Transverse colon (tissue), 3 donors: Measurements from ENCODE around the gene MET.

ENCODE experiments used
- EP300 ChIP-seq: sonication (generic); formaldehyde crosslinking; IDR thresholded peaks from one replicate; pipeline ENCODE4 v1.6.1; 2017; ENCODE audit warnings: antibody characterized with exemption, low read depth
- POLR2A ChIP-seq: fragments of 450-650 bp; IDR thresholded peaks from one replicate; pipeline ENCODE4 v1.6.1; 2016; ENCODE audit warnings: antibody characterized with exemption, mild to moderate bottlenecking, moderate library complexity
- TF ChIP-seq, protein P1 (sequence below), 5 experiments: fragments of 200-600 bp in 3 of 5; fragments of 450-650 bp in 2 of 5; sonication (generic) in 3 of 5; IDR thresholded peaks; 1 replicate in 2 of 5; 2 replicates in 3 of 5; pipeline ENCODE4 v1.5.1; 2016 to 2017; ENCODE audit warnings: antibody characterized with exemption in 5 of 5, inconsistent platforms in 3 of 5, mild to moderate bottlenecking in 2 of 5, moderate library complexity in 1 of 5

DNA sequence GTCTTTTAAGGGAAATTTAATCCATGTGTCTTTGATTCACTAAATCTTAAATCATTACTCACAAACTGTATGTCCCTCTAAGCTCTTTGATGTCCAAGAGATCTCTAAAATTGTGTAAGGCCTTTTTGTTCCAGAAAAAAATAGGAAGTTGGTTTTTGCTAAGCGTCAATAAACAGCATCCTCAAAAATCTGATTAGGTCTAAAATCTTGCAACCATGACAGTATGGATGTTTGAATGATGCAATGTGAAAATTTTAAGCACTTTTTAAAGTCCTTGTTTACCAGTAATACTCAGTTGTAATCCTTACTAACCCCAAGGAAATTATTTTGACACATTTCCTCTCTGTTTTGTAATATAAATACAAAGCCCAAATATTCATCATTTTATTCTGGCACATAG lies 6.8 kb downstream of the MET start:
- TF ChIP-seq, protein P1, sequence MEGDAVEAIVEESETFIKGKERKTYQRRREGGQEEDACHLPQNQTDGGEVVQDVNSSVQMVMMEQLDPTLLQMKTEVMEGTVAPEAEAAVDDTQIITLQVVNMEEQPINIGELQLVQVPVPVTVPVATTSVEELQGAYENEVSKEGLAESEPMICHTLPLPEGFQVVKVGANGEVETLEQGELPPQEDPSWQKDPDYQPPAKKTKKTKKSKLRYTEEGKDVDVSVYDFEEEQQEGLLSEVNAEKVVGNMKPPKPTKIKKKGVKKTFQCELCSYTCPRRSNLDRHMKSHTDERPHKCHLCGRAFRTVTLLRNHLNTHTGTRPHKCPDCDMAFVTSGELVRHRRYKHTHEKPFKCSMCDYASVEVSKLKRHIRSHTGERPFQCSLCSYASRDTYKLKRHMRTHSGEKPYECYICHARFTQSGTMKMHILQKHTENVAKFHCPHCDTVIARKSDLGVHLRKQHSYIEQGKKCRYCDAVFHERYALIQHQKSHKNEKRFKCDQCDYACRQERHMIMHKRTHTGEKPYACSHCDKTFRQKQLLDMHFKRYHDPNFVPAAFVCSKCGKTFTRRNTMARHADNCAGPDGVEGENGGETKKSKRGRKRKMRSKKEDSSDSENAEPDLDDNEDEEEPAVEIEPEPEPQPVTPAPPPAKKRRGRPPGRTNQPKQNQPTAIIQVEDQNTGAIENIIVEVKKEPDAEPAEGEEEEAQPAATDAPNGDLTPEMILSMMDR (IDR thresholded peaks at IDR 0.05), result no peak
- TF ChIP-seq EP300, result no peak
- TF ChIP-seq POLR2A, result no peak
